ENCODE results near the gene GPR37L1.
"Not testable (repeated sequence)": the region's sequence is repeated elsewhere in the genome, so short reads cannot be mapped to it uniquely, and the experiment has no call there.

The GPR37L1 gene

GRCh38 chr1:202167708-202168415, 45.1 kb downstream of the GPR37L1 start:
- DNase-seq (ENCODE audit: insufficient read length), result no peak
- no peak for TF ChIP-seq TAF1 (IDR thresholded peaks at IDR 0.05; ENCODE audit: borderline replicate concordance, low read depth, low read length)
- no peak for TF ChIP-seq POLR2A (IDR thresholded peaks at IDR 0.05; ENCODE audit: low read depth, low read length)
- TF ChIP-seq POLR2AphosphoS5 (IDR thresholded peaks at IDR 0.05; ENCODE audit: low read depth, low read length), result no peak
- no peak for FAIRE-seq

- TF ChIP-seq TAF1 (IDR thresholded peaks at IDR 0.05; ENCODE audit: borderline replicate concordance, low read depth, low read length) (no peak), POLR2A (IDR thresholded peaks at IDR 0.05; ENCODE audit: low read depth, low read length) (no peak), POLR2AphosphoS5 (IDR thresholded peaks at IDR 0.05; ENCODE audit: low read depth, low read length) (no peak)
- FAIRE-seq, result no peak
- no peak for DNase-seq (ENCODE audit: insufficient read length)
Measured at GRCh38 chr1:202168861-202169260, 46.1 kb downstream of the GPR37L1 start.

- FAIRE-seq (no peak), DNase-seq (ENCODE audit: insufficient read length) (no peak)
- TF ChIP-seq TAF1 (IDR thresholded peaks at IDR 0.05; ENCODE audit: borderline replicate concordance, low read depth, low read length), result no peak
- no peak for TF ChIP-seq POLR2A (IDR thresholded peaks at IDR 0.05; ENCODE audit: low read depth, low read length)
- TF ChIP-seq POLR2AphosphoS5 (IDR thresholded peaks at IDR 0.05; ENCODE audit: low read depth, low read length), result no peak
Measured at GRCh38 chr1:202170726-202171125, 48.0 kb downstream of the GPR37L1 start.

GRCh38 chr1:202171292-202172014, 48.7 kb downstream of the GPR37L1 start:
- no peak for DNase-seq (ENCODE audit: insufficient read length)
- FAIRE-seq, result no peak
- TF ChIP-seq POLR2AphosphoS5 (IDR thresholded peaks at IDR 0.05; ENCODE audit: low read depth, low read length), result no peak
- no peak for TF ChIP-seq TAF1 (IDR thresholded peaks at IDR 0.05; ENCODE audit: borderline replicate concordance, low read depth, low read length)
- no peak for TF ChIP-seq POLR2A (IDR thresholded peaks at IDR 0.05; ENCODE audit: low read depth, low read length)

GRCh38 chr1:202172015-202172355, 49.3 kb downstream of the GPR37L1 start:
- DNase-seq (ENCODE audit: insufficient read length) (no peak), FAIRE-seq (no peak)
- TF ChIP-seq TAF1 (IDR thresholded peaks at IDR 0.05; ENCODE audit: borderline replicate concordance, low read depth, low read length) (no peak), POLR2A (IDR thresholded peaks at IDR 0.05; ENCODE audit: low read depth, low read length) (no peak), POLR2AphosphoS5 (IDR thresholded peaks at IDR 0.05; ENCODE audit: low read depth, low read length) (no peak)

GRCh38 chr1:202173993-202174392, 51.3 kb downstream of the GPR37L1 start:
- DNase-seq (ENCODE audit: insufficient read length), result no peak
- FAIRE-seq, result no peak
- no peak for TF ChIP-seq POLR2A (IDR thresholded peaks at IDR 0.05; ENCODE audit: low read depth, low read length)
- no peak for TF ChIP-seq POLR2AphosphoS5 (IDR thresholded peaks at IDR 0.05; ENCODE audit: low read depth, low read length)
- no peak for TF ChIP-seq TAF1 (IDR thresholded peaks at IDR 0.05; ENCODE audit: borderline replicate concordance, low read depth, low read length)

- TF ChIP-seq POLR2AphosphoS5 (IDR thresholded peaks at IDR 0.05; ENCODE audit: low read depth, low read length), result no peak
- no peak for TF ChIP-seq POLR2A (IDR thresholded peaks at IDR 0.05; ENCODE audit: low read depth, low read length)
- TF ChIP-seq TAF1 (IDR thresholded peaks at IDR 0.05; ENCODE audit: borderline replicate concordance, low read depth, low read length), result no peak
- DNase-seq (ENCODE audit: insufficient read length), result no peak
- no peak for FAIRE-seq
Measured at GRCh38 chr1:202176949-202177927, 54.5 kb downstream of the GPR37L1 start.

- FAIRE-seq, result no peak
- TF ChIP-seq POLR2AphosphoS5 (IDR thresholded peaks at IDR 0.05; ENCODE audit: low read depth, low read length) (no peak), TAF1 (IDR thresholded peaks at IDR 0.05; ENCODE audit: borderline replicate concordance, low read depth, low read length) (no peak), POLR2A (IDR thresholded peaks at IDR 0.05; ENCODE audit: low read depth, low read length) (no peak)
- DNase-seq (ENCODE audit: insufficient read length), result no peak
Measured at GRCh38 chr1:202179828-202180750, 57.4 kb downstream of the GPR37L1 start.

- not testable (repeated sequence) for DNase-seq (ENCODE audit: insufficient read length); FAIRE-seq
Measured at GRCh38 chr1:202180751-202181139, 58.0 kb downstream of the GPR37L1 start.

GRCh38 chr1:202181586-202181985, 58.9 kb downstream of the GPR37L1 start:
- TF ChIP-seq POLR2AphosphoS5 (IDR thresholded peaks at IDR 0.05; ENCODE audit: low read depth, low read length) (no peak), TAF1 (IDR thresholded peaks at IDR 0.05; ENCODE audit: borderline replicate concordance, low read depth, low read length) (no peak), POLR2A (IDR thresholded peaks at IDR 0.05; ENCODE audit: low read depth, low read length) (no peak)
- DNase-seq (ENCODE audit: insufficient read length) (no peak), FAIRE-seq (no peak)

Measured in GM12892 (cell line).